KOPT-K1 (cell line): ENCODE data around the gene UGP2.
A peak's percentile ranks its signal among the peaks of the same experiment; 100 is the strongest.
"Not testable (repeated sequence)": the region's sequence is repeated elsewhere in the genome, so short reads cannot be mapped to it uniquely, and the experiment has no call there.

Experiments
- H3K27ac ChIP-seq: fragments of 200-600 bp; sonication (generic); 2 replicates; pipeline ENCODE4 v1.5.1; 2016; ENCODE audit warnings: antibody characterized with exemption, mild to moderate bottlenecking, low read depth, low read length; ENCODE audit not compliant: poor library complexity, severe bottlenecking
- H3K36me3 ChIP-seq: fragments of 200-600 bp; sonication (generic); 2 replicates; pipeline ENCODE4 v1.5.1; 2017; ENCODE audit warnings: antibody characterized with exemption, mild to moderate bottlenecking, low read length, moderate library complexity; ENCODE audit not compliant: insufficient read depth
- H3K9me3 ChIP-seq: fragments of 200-600 bp; sonication (generic); 2 replicates; pipeline ENCODE4 v1.5.1; 2017; ENCODE audit warnings: antibody characterized with exemption, low read length, mild to moderate bottlenecking; ENCODE audit not compliant: insufficient read depth, poor library complexity, severe bottlenecking

The UGP2 gene

GRCh38 chr2:63841254-63842022 is at the start of gene UGP2:
UGP2 (plus strand) TSS chr2:63841896; CDS start chr2:63842186, 290 bp downstream.
- H3K36me3 ChIP-seq = peaks cover 19% of the 10 kb centered on the region
- peak within 1 kb of the TSS; percentile 99 for H3K27ac ChIP-seq
- no peaks in the 10 kb centered on the region for H3K9me3 ChIP-seq

- Histone ChIP-seq H3K36me3 (no peaks in the 10 kb centered on the region), H3K27ac (no peak overlapping the region)
These were observed 49.2 kb upstream of the UGP2 start for GRCh38 chr2:63792530-63792929.

GRCh38 chr2:63796366-63796765 is 45.3 kb upstream of the UGP2 start:
- Histone ChIP-seq H3K36me3 (no peaks in the 10 kb centered on the region), H3K9me3 (no peaks in the 10 kb centered on the region), H3K27ac (no peak overlapping the region)

More at GRCh38 chr2:63792530-63792929, 49.2 kb upstream of the UGP2 start:
- no peaks in the 10 kb centered on the region for H3K9me3 ChIP-seq

GRCh38 chr2:63796796-63797195 is 44.9 kb upstream of the UGP2 start:
- no peaks in the 10 kb centered on the region for H3K36me3 ChIP-seq
- no peaks in the 10 kb centered on the region for H3K9me3 ChIP-seq
- no peak overlapping the region for H3K27ac ChIP-seq

- Histone ChIP-seq H3K9me3 (peaks cover 14% of the 10 kb centered on the region), H3K27ac (no peak overlapping the region), H3K36me3 (no peaks in the 10 kb centered on the region)
These were observed 40.2 kb upstream of the UGP2 start for GRCh38 chr2:63801455-63801854.

GRCh38 chr2:63805412-63805811 is 36.3 kb upstream of the UGP2 start:
- H3K27ac ChIP-seq = no peak overlapping the region
- H3K9me3 ChIP-seq = peaks cover 21% of the 10 kb centered on the region
- no peaks in the 10 kb centered on the region for H3K36me3 ChIP-seq

GRCh38 chr2:63808036-63808435 is 33.7 kb upstream of the UGP2 start:
- H3K36me3 ChIP-seq = not testable (repeated sequence)
- peaks cover 21% of the 10 kb centered on the region for H3K9me3 ChIP-seq

GRCh38 chr2:63808911-63809310 is 32.8 kb upstream of the UGP2 start:
- not testable (repeated sequence) for H3K27ac ChIP-seq, H3K36me3 ChIP-seq
- H3K9me3 ChIP-seq = peaks cover 21% of the 10 kb centered on the region

More at GRCh38 chr2:63808036-63808435, 33.7 kb upstream of the UGP2 start:
- not testable (repeated sequence) for H3K27ac ChIP-seq

GRCh38 chr2:63811063-63811462 is 30.6 kb upstream of the UGP2 start:
- H3K9me3 ChIP-seq = peaks cover 11% of the 10 kb centered on the region
- H3K36me3 ChIP-seq = no peaks in the 10 kb centered on the region
- H3K27ac ChIP-seq = no peak overlapping the region

- not testable (repeated sequence) for H3K27ac ChIP-seq, H3K36me3 ChIP-seq
These were observed 29.8 kb upstream of the UGP2 start for GRCh38 chr2:63811870-63812269.

GRCh38 chr2:63814114-63814513 is 27.6 kb upstream of the UGP2 start:
- Histone ChIP-seq H3K36me3 (no peaks in the 10 kb centered on the region), H3K27ac (no peak overlapping the region), H3K9me3 (no peaks in the 10 kb centered on the region)

More at GRCh38 chr2:63811870-63812269, 29.8 kb upstream of the UGP2 start:
- not testable (repeated sequence) for H3K9me3 ChIP-seq

GRCh38 chr2:63817382-63817781 is 24.3 kb upstream of the UGP2 start:
- H3K27ac ChIP-seq = no peak overlapping the region
- H3K36me3 ChIP-seq = no peaks in the 10 kb centered on the region
- H3K9me3 ChIP-seq = no peaks in the 10 kb centered on the region

- H3K27ac ChIP-seq = no peak overlapping the region
- H3K36me3 ChIP-seq = no peaks in the 10 kb centered on the region
- no peaks in the 10 kb centered on the region for H3K9me3 ChIP-seq
These were observed 23.4 kb upstream of the UGP2 start for GRCh38 chr2:63818271-63818670.

GRCh38 chr2:63819256-63819655 is 22.4 kb upstream of the UGP2 start:
- no peak overlapping the region for H3K27ac ChIP-seq
- H3K9me3 ChIP-seq = no peaks in the 10 kb centered on the region
- no peaks in the 10 kb centered on the region for H3K36me3 ChIP-seq

GRCh38 chr2:63819765-63820717 is 21.7 kb upstream of the UGP2 start:
- no peaks in the 10 kb centered on the region for H3K36me3 ChIP-seq
- no peak overlapping the region for H3K27ac ChIP-seq
- no peaks in the 10 kb centered on the region for H3K9me3 ChIP-seq
